Smooth muscle cell (in vitro differentiated cells): ENCODE measurements around the gene MTR. TPM values are rescaled to one million over a fixed set of nuclear protein-coding genes. Genes with fewer than 3 reads are reported as not detected.

Source experiments
- DNase-seq: peaks from one replicate; lab custom pipeline; 2025; ENCODE audit not compliant: unreplicated experiment; lab: John Stamatoyannopoulos, UW
- H2AFZ ChIP-seq: fragments of 200-600 bp; sonication (generic); 2 replicates; pipeline ENCODE4 v1.6.0; 2016; ENCODE audit warnings: antibody characterized with exemption, low read depth, mild to moderate bottlenecking
- H3F3A ChIP-seq: fragments of 200-600 bp; sonication (generic); 2 replicates; pipeline ENCODE4 v1.6.0; 2017; ENCODE audit warnings: antibody characterized with exemption, low read depth
- H3K27ac ChIP-seq: fragments of 200-600 bp; sonication (generic); 2 replicates; pipeline ENCODE4 v1.5.1; 2016; ENCODE audit warnings: low read depth, mild to moderate bottlenecking
- H3K27me3 ChIP-seq: fragments of 200-600 bp; sonication (generic); 2 replicates; pipeline ENCODE4 v1.6.1; 2016; ENCODE audit warnings: low read depth, mild to moderate bottlenecking
- H3K36me3 ChIP-seq: fragments of 200-600 bp; sonication (generic); 2 replicates; pipeline ENCODE4 v1.5.1; 2016; ENCODE audit warnings: low read depth
- H3K4me1 ChIP-seq: fragments of 200-600 bp; sonication (generic); 2 replicates; pipeline ENCODE4 v1.5.1; 2016; ENCODE audit warnings: low read depth
- H3K4me2 ChIP-seq: fragments of 200-600 bp; sonication (generic); 2 replicates; pipeline ENCODE4 v1.6.0; 2016; ENCODE audit warnings: mild to moderate bottlenecking
- H3K4me3 ChIP-seq: fragments of 200-600 bp; sonication (generic); 2 replicates; pipeline ENCODE4 v1.5.1; 2016; ENCODE audit warnings: mild to moderate bottlenecking
- H3K79me2 ChIP-seq: fragments of 200-600 bp; sonication (generic); 2 replicates; pipeline ENCODE4 v1.6.0; 2016; ENCODE audit warnings: low read depth, mild to moderate bottlenecking
- H3K9ac ChIP-seq: fragments of 200-600 bp; sonication (generic); 2 replicates; pipeline ENCODE4 v1.6.0; 2016; ENCODE audit warnings: low read depth
- H3K9me3 ChIP-seq: fragments of 200-600 bp; sonication (generic); replicated peaks from 2 replicates; pipeline ENCODE4 v1.5.1; 2016; ENCODE audit warnings: low read depth
- H4K20me1 ChIP-seq: fragments of 200-600 bp; sonication (generic); 2 replicates; pipeline ENCODE4 v1.6.0; 2016; ENCODE audit warnings: low read depth
- WGBS: methylation state at CpG from one replicate; pipeline ENCODE4 v1.1.7; 2016; ENCODE audit warnings: low lambda C conversion rate; 5-methylcytosine and 5-hydroxymethylcytosine counted together
- polyA plus RNA-seq: library from polyadenylated mRNA; unstranded; fragments of >200 nt; fragmentation: Nextera tagmentation; extraction: Ambion mirVana; gene quantifications from 2 replicates; pipeline ENCODE4 v1.2.1, GENCODE V29; 2016
- total RNA-seq: library from RNA; depleted of rRNA; stranded (reverse); fragments of >200 nt; gene quantifications from 2 replicates; pipeline ENCODE4 v1.2.3, GENCODE V29; 2014
- TF ChIP-seq, protein P1 (sequence below): fragments of 200-600 bp; sonication (generic); IDR thresholded peaks from 2 replicates; pipeline ENCODE4 v1.5.1; 2017; ENCODE audit warnings: borderline replicate concordance, mild to moderate bottlenecking, antibody characterized with exemption; ENCODE audit not compliant: insufficient read depth, poor library complexity, severe bottlenecking

Gene MTR
- total and polyA plus RNA-seq, 2 experiments from 2014 or later = 10.7 to 18.3 TPM

DNA sequence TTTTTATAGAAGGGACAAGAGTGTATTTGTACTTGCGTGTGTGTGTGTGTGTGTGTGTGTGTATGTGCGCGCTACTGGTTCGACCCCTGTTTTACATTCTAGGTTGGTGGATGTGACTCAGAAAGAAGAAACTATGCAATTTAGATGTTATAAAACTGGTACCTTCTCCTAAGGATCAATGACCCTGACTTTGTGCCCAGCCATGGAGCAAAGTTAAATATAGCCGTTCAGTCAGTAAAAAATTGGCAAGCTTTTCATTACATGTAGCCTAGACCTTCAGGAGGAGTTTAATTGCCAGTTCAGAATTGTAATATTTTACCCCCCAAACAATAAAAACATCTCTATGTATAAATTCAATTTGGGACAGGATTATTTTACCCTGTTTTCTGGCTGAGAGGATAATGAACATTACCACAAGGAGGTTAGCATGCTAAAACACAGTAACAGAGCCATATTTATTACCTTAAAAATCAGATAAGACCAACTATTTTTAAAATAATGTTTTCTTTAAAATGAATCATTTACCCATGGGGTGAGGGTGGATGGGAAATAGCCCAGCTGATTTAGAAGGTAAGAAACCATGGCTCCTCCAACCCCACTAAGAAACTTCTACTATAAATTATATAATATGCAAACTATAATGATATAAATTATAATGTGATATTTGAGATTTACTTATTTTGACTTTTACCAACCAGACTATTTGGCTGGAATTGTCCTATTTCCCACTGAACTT is 33.5 kb upstream of the MTR start:
- TF ChIP-seq, protein P1, sequence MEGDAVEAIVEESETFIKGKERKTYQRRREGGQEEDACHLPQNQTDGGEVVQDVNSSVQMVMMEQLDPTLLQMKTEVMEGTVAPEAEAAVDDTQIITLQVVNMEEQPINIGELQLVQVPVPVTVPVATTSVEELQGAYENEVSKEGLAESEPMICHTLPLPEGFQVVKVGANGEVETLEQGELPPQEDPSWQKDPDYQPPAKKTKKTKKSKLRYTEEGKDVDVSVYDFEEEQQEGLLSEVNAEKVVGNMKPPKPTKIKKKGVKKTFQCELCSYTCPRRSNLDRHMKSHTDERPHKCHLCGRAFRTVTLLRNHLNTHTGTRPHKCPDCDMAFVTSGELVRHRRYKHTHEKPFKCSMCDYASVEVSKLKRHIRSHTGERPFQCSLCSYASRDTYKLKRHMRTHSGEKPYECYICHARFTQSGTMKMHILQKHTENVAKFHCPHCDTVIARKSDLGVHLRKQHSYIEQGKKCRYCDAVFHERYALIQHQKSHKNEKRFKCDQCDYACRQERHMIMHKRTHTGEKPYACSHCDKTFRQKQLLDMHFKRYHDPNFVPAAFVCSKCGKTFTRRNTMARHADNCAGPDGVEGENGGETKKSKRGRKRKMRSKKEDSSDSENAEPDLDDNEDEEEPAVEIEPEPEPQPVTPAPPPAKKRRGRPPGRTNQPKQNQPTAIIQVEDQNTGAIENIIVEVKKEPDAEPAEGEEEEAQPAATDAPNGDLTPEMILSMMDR = no peak
- no peak for DNase-seq
- Histone ChIP-seq H3K27ac (no peak overlapping the region), H3K36me3 (no peaks in the 10 kb centered on the region), H2AFZ (no peak overlapping the region), H3K4me3 (no peak overlapping the region), H3K4me1 (no peaks in the 10 kb centered on the region), H3K9ac (no peak overlapping the region), H3F3A (no peaks in the 10 kb centered on the region), H3K27me3 (no peaks in the 10 kb centered on the region), H3K79me2 (no peaks in the 10 kb centered on the region), H3K9me3 (no peaks in the 10 kb centered on the region), H4K20me1 (no peaks in the 10 kb centered on the region), H3K4me2 (no peak overlapping the region)
- WGBS = 86% methylated on average over 5 of the region's 5 CpGs

DNA sequence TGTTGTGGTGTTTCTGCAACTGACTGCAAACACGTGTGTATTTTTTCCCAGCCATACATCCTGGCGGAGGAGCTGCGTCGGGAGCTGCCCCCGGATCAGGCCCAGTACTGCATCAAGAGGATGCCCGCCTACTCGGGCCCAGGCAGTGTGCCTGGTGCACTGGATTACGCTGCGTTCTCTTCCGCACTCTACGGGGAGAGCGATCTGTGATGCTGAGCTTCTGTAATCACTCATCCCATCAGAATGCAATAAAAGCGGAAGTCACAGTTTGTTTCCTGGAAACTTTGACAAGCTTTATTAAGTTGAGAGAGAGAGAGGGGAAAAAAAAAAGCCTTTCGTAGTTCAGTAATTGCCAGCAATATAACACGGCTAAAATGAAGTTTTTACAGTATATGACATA is 32.7 kb upstream of the MTR start:
- Histone ChIP-seq H3K4me2 (no peak overlapping the region), H3K79me2 (no peaks in the 10 kb centered on the region), H3K9ac (no peak overlapping the region), H4K20me1 (no peaks in the 10 kb centered on the region), H3K27me3 (no peaks in the 10 kb centered on the region), H3K4me1 (no peaks in the 10 kb centered on the region), H2AFZ (no peak overlapping the region), H3K9me3 (no peaks in the 10 kb centered on the region), H3K36me3 (no peaks in the 10 kb centered on the region), H3F3A (no peaks in the 10 kb centered on the region), H3K4me3 (no peak overlapping the region), H3K27ac (no peak overlapping the region)
- TF ChIP-seq, protein P1 = no peak
- WGBS = 62% methylated on average over 15 of the region's 15 CpGs
- no peak for DNase-seq

GRCh38 chr1:236765831-236766230 is 29.3 kb upstream of the MTR start:
- Histone ChIP-seq H3K27me3 (no peaks in the 10 kb centered on the region), H3K27ac (no peak overlapping the region), H3K79me2 (no peaks in the 10 kb centered on the region), H3K9ac (no peak overlapping the region), H3K4me2 (no peak overlapping the region), H4K20me1 (no peaks in the 10 kb centered on the region), H3K9me3 (no peaks in the 10 kb centered on the region), H3F3A (no peaks in the 10 kb centered on the region), H3K36me3 (no peaks in the 10 kb centered on the region), H3K4me1 (no peaks in the 10 kb centered on the region), H2AFZ (no peak overlapping the region), H3K4me3 (no peak overlapping the region)
- WGBS = 87% methylated on average over 6 of the region's 6 CpGs
- DNase-seq = no peak
- TF ChIP-seq, protein P1 = no peak

DNA sequence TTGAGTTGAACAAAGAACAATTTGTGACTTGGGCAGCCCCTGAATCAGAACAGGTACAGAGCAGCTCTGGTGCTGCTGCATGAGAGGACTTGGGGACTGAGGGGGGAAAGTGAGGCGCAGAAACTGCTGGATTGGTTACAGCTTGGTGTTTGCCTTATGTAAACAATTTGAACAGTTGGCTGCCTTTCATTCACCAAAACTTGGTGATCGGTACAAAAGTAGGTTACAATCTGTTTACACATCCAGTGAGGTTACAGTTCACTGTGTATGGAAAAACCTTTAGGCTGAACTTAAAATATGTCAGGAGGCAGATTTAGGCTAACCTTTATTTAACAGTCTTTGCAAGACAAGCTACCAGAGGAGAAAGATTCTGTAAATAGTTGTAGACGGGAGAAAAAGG is 28.6 kb upstream of the MTR start:
- H3K27me3 ChIP-seq = no peaks in the 10 kb centered on the region
- 81% methylated on average over 3 of the region's 3 CpGs for WGBS
- no peaks in the 10 kb centered on the region for H3K4me1 ChIP-seq
- no peaks in the 10 kb centered on the region for H4K20me1 ChIP-seq
- H3K9me3 ChIP-seq = no peaks in the 10 kb centered on the region
- no peaks in the 10 kb centered on the region for H3F3A ChIP-seq
- H3K9ac ChIP-seq = no peak overlapping the region
- no peak overlapping the region for H3K4me2 ChIP-seq
- H2AFZ ChIP-seq = no peak overlapping the region
- DNase-seq = no peak
- TF ChIP-seq, protein P1 = no peak
- H3K36me3 ChIP-seq = no peaks in the 10 kb centered on the region
- H3K27ac ChIP-seq = no peak overlapping the region
- H3K79me2 ChIP-seq = no peaks in the 10 kb centered on the region
- no peak overlapping the region for H3K4me3 ChIP-seq
